Type B pancreatic cell (in vitro differentiated cells): ENCODE data around the gene SLC36A1. TPM values are rescaled to one million over a fixed set of nuclear protein-coding genes. Genes with fewer than 3 reads are reported as not detected.

ENCODE experiments used
- DNase-seq: peaks from one replicate; pipeline ENCODE4 v3.0.0; 2021; ENCODE audit warnings: mixed read lengths; ENCODE audit not compliant: unreplicated experiment; ENCODE audit errors: extremely low spot score
- H3K27ac Mint-ChIP-seq: 2 replicates; pipeline ENCODE4 v1.8.0; 2021; ENCODE audit warnings: mild to moderate bottlenecking, mixed read lengths
- H3K27me3 Mint-ChIP-seq: 2 replicates; pipeline ENCODE4 v1.8.0; 2021; ENCODE audit warnings: mixed read lengths
- H3K36me3 Mint-ChIP-seq: 2 replicates; pipeline ENCODE4 v1.8.0; 2021; ENCODE audit warnings: mixed read lengths
- H3K4me1 Mint-ChIP-seq: one replicate; pipeline ENCODE4 v1.8.0; 2021; ENCODE audit warnings: mixed read lengths; ENCODE audit not compliant: unreplicated experiment
- H3K4me3 Mint-ChIP-seq: 2 replicates; pipeline ENCODE4 v1.8.0; 2021; ENCODE audit warnings: mild to moderate bottlenecking, mixed read lengths
- H3K9me3 Mint-ChIP-seq: 2 replicates; pipeline ENCODE4 v1.8.0; 2021; ENCODE audit warnings: mixed read lengths
- microRNA-seq: library from miRNA; unstranded; fragments of <30 nt; microRNA quantifications from one replicate; pipeline ENCODE4, GENCODE V29; 2020
- total RNA-seq: library from RNA; stranded (reverse); gene quantifications from 2 replicates; pipeline ENCODE4 v1.2.1, GENCODE V29; 2021; ENCODE audit warnings: low replicate concordance
- TF ChIP-seq, protein P1 (sequence below): fragments of 200-600 bp; sonication (generic); conservative IDR thresholded peaks from 2 replicates; pipeline ENCODE4 v1.5.0; 2021; ENCODE audit warnings: antibody characterized with exemption, mild to moderate bottlenecking

Gene SLC36A1
- total RNA-seq, 1 donor from 2014 or later = 15.5 TPM

DNA sequence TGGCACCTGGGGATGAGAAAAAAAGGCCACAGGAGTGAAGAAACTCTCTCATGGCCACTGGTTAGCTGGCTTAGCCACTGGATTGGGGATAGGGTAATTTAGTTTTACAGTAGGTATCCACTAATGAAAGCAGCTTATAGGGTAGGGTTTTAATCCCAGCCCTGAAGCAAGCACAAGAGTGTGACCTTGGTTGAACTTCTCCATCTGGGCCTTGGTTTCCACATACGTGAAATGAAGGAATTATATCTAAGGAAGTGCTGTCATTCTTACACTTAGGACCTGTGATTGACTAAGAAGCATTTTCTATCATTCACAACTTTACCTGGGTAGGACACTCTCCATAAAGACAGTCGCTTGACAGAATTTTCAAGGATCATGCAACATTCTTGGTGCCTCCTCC, 94.2 kb downstream of the SLC36A1 start:
- peak overlapping the region; percentile 34 for H3K27ac Mint-ChIP-seq
- peaks cover 8% of the 10 kb centered on the region for H3K27me3 Mint-ChIP-seq
- no peaks in the 10 kb centered on the region for H3K9me3 Mint-ChIP-seq
- TF ChIP-seq, protein P1, sequence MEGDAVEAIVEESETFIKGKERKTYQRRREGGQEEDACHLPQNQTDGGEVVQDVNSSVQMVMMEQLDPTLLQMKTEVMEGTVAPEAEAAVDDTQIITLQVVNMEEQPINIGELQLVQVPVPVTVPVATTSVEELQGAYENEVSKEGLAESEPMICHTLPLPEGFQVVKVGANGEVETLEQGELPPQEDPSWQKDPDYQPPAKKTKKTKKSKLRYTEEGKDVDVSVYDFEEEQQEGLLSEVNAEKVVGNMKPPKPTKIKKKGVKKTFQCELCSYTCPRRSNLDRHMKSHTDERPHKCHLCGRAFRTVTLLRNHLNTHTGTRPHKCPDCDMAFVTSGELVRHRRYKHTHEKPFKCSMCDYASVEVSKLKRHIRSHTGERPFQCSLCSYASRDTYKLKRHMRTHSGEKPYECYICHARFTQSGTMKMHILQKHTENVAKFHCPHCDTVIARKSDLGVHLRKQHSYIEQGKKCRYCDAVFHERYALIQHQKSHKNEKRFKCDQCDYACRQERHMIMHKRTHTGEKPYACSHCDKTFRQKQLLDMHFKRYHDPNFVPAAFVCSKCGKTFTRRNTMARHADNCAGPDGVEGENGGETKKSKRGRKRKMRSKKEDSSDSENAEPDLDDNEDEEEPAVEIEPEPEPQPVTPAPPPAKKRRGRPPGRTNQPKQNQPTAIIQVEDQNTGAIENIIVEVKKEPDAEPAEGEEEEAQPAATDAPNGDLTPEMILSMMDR = no peak
- H3K4me3 Mint-ChIP-seq = no peak overlapping the region
- no peaks in the 10 kb centered on the region for H3K4me1 Mint-ChIP-seq
- no peak for DNase-seq
- no peaks in the 10 kb centered on the region for H3K36me3 Mint-ChIP-seq

Small RNA genes lying within 50 kb of the gene (microRNA-seq; reads per million reads assigned to microRNA genes)
- not detected for gene MIR6499

Other genes with a start within 250 kb of the SLC36A1 start
- gene CCDC69, start 223.5 kb upstream of the SLC36A1 start, total RNA-seq = 11.2 and 24.3 TPM in 2 replicates
- 38.1 and 51.3 TPM in 2 replicates for gene GM2A, start 194.4 kb upstream of the SLC36A1 start, total RNA-seq
- not detected in 2 replicates for gene SLC36A3, start 143.8 kb upstream of the SLC36A1 start, total RNA-seq
- gene SLC36A2, start 100.0 kb upstream of the SLC36A1 start, total RNA-seq = not detected in 2 replicates
- 0.80 and 1.5 TPM in 2 replicates for gene FAT2, start 143.7 kb downstream of the SLC36A1 start, total RNA-seq
- 454 and 973 TPM in 2 replicates for gene SPARC, start 239.3 kb downstream of the SLC36A1 start, total RNA-seq